ENCODE results near the gene DNAH6.

Gene DNAH6

GRCh38 chr2:84629550-84629949 lies 113.3 kb downstream of the DNAH6 start:
- no peak for DNase-seq (ENCODE audit: low read depth in 1 of 2, low spot score in 1 of 2)

GRCh38 chr2:84631047-84631446 lies 114.7 kb downstream of the DNAH6 start:
- DNase-seq (ENCODE audit: low read depth in 1 of 2, low spot score in 1 of 2): no peak

GRCh38 chr2:84631985-84632384 lies 115.7 kb downstream of the DNAH6 start:
- DNase-seq (ENCODE audit: low read depth in 1 of 2, low spot score in 1 of 2): no peak

- DNase-seq (ENCODE audit: low read depth in 1 of 2, low spot score in 1 of 2): no peak
These were observed 120.0 kb downstream of the DNAH6 start for GRCh38 chr2:84636080-84636971.

GRCh38 chr2:84639751-84640150 lies 123.5 kb downstream of the DNAH6 start:
- no peak for DNase-seq (ENCODE audit: low read depth in 1 of 2, low spot score in 1 of 2)

- no peak for DNase-seq (ENCODE audit: low read depth in 1 of 2, low spot score in 1 of 2)
These were observed 124.1 kb downstream of the DNAH6 start for GRCh38 chr2:84640411-84640810.

GRCh38 chr2:84641021-84641420 lies 124.7 kb downstream of the DNAH6 start:
- DNase-seq (ENCODE audit: low read depth in 1 of 2, low spot score in 1 of 2): no peak

GRCh38 chr2:84643991-84644390 lies 127.7 kb downstream of the DNAH6 start:
- no peak for DNase-seq (ENCODE audit: low read depth in 1 of 2, low spot score in 1 of 2)

GRCh38 chr2:84646514-84646913 lies 130.2 kb downstream of the DNAH6 start:
- no peak for DNase-seq (ENCODE audit: low read depth in 1 of 2, low spot score in 1 of 2)

GRCh38 chr2:84647267-84647666 lies 131.0 kb downstream of the DNAH6 start:
- no peak for DNase-seq (ENCODE audit: low read depth in 1 of 2, low spot score in 1 of 2)

GRCh38 chr2:84649058-84649457 lies 132.8 kb downstream of the DNAH6 start:
- no peak for DNase-seq (ENCODE audit: low read depth in 1 of 2, low spot score in 1 of 2)

GRCh38 chr2:84649487-84650142 lies 133.3 kb downstream of the DNAH6 start:
- no peak for DNase-seq (ENCODE audit: low read depth in 1 of 2, low spot score in 1 of 2)

GRCh38 chr2:84652431-84652830 lies 136.1 kb downstream of the DNAH6 start:
- DNase-seq (ENCODE audit: low read depth in 1 of 2, low spot score in 1 of 2): no peak

- no peak for DNase-seq (ENCODE audit: low read depth in 1 of 2, low spot score in 1 of 2)
These were observed 137.0 kb downstream of the DNAH6 start for GRCh38 chr2:84653302-84653701.

- no peak for DNase-seq (ENCODE audit: low read depth in 1 of 2, low spot score in 1 of 2)
These were observed 138.1 kb downstream of the DNAH6 start for GRCh38 chr2:84654414-84654813.

- no peak for DNase-seq (ENCODE audit: low read depth in 1 of 2, low spot score in 1 of 2)
These were observed 152.8 kb downstream of the DNAH6 start for GRCh38 chr2:84669122-84669521.

- DNase-seq (ENCODE audit: low read depth in 1 of 2, low spot score in 1 of 2): no peak
These were observed 157.8 kb downstream of the DNAH6 start for GRCh38 chr2:84674099-84674498.

- no peak for DNase-seq (ENCODE audit: low read depth in 1 of 2, low spot score in 1 of 2)
These were observed 158.3 kb downstream of the DNAH6 start for GRCh38 chr2:84674586-84674985.

GRCh38 chr2:84676295-84676694 lies 160.0 kb downstream of the DNAH6 start:
- DNase-seq (ENCODE audit: low read depth in 1 of 2, low spot score in 1 of 2): no peak

- no peak for DNase-seq (ENCODE audit: low read depth in 1 of 2, low spot score in 1 of 2)
These were observed 161.9 kb downstream of the DNAH6 start for GRCh38 chr2:84678214-84678613.

- DNase-seq (ENCODE audit: low read depth in 1 of 2, low spot score in 1 of 2): no peak
These were observed 170.6 kb downstream of the DNAH6 start for GRCh38 chr2:84686783-84687476.
